Effector memory CD4-positive, alpha-beta T cell (primary cell): Measurements from ENCODE around the gene IGIP.

ENCODE experiments used
- DNase-seq, 3 donors: peaks; one replicate each; pipeline ENCODE4 v3.0.0-alpha.2; 2020
- H3K27ac ChIP-seq: 2 replicates; pipeline ENCODE4 v1.7.0; 2013; ENCODE audit warnings: mild to moderate bottlenecking, low read length, moderate library complexity; ENCODE audit not compliant: insufficient read depth, poor library complexity, severe bottlenecking
- H3K27me3 ChIP-seq: replicated peaks from 2 replicates; pipeline ENCODE4 v1.7.0; 2013; ENCODE audit warnings: mild to moderate bottlenecking, low read length; ENCODE audit not compliant: insufficient read depth, control insufficient read depth, poor library complexity, severe bottlenecking
- H3K36me3 ChIP-seq: 2 replicates; pipeline ENCODE4 v1.7.0; 2013; ENCODE audit warnings: mild to moderate bottlenecking, low read length, moderate library complexity; ENCODE audit not compliant: control insufficient read depth, insufficient read depth
- H3K4me1 ChIP-seq: 2 replicates; pipeline ENCODE4 v1.7.0; 2013; ENCODE audit warnings: low read length, mild to moderate bottlenecking; ENCODE audit not compliant: control insufficient read depth, insufficient read depth, poor library complexity, severe bottlenecking
- H3K4me3 ChIP-seq: 2 replicates; pipeline ENCODE4 v1.7.0; 2013; ENCODE audit warnings: low read length, low read depth, mild to moderate bottlenecking; ENCODE audit not compliant: insufficient read depth, poor library complexity, severe bottlenecking
- H3K9me3 ChIP-seq: 2 replicates; pipeline ENCODE4 v1.7.0; 2013; ENCODE audit warnings: mild to moderate bottlenecking, low read length, moderate library complexity; ENCODE audit not compliant: control insufficient read depth
- total RNA-seq, 3 donors: gene quantifications; one replicate each; lab custom pipeline; 2026; lab: John Stamatoyannopoulos, UW

IGIP gene
- total RNA-seq, result 1.9 to 4.6 (median 2.3) reads per million in 3 donors

DNA sequence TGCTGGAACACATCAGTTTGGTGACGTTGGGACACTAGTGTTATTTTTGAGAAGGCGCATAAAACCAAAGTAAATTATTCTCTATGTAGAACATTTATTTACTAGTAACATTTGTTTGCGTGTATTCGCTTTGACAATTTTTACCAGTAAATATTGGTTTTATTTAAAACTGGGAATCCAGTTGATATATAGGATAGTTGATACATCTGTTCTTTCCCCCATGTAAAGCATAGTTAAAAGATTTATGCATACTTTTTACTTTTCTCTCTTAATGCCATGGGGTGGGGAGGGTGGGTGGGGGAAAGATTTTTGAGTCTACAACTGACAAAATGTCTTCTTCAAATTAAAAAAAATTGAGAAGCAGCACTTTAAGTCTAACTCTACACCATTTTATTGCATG is at the start of gene IGIP:
Gene IGIP (plus strand): TSS at position 301 of the 400 bp plus-strand sequence. CDS start 2,540 bp downstream, outside the sequence.
- no peak for DNase-seq
- Histone ChIP-seq H3K4me1 (peaks cover 3% of the 10 kb centered on the region), H3K27ac (no peak within 1 kb of the TSS), H3K36me3 (no peaks in the 10 kb centered on the region), H3K4me3 (no peak within 1 kb of the TSS), H3K9me3 (no peaks in the 10 kb centered on the region), H3K27me3 (no peaks in the 10 kb centered on the region)

DNA sequence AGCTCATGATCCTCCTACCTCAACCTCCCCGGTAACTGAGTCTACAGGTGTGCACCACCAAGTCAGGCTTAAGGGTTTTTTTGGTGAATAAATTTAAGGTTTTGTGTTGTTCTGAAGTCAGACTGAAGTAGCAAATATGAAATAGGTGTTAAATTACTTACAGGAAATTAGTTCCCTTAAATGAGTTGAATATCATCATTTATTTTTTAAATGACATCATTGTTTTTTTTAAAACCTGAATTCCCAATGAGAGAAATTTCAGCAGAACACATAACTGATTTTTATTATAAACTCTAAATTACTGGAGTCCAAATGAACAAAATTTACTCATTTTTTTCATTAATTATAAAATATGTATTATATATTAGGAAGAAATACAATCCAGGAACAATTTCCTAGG is 49.6 kb upstream of the IGIP start:
- H3K36me3 ChIP-seq, result no peaks in the 10 kb centered on the region
- H3K27ac ChIP-seq, result no peak overlapping the region
- H3K4me1 ChIP-seq, result no peaks in the 10 kb centered on the region
- DNase-seq, result no peak
- H3K9me3 ChIP-seq, result no peaks in the 10 kb centered on the region
- H3K4me3 ChIP-seq, result no peak overlapping the region
- H3K27me3 ChIP-seq, result peaks cover 8% of the 10 kb centered on the region

DNA sequence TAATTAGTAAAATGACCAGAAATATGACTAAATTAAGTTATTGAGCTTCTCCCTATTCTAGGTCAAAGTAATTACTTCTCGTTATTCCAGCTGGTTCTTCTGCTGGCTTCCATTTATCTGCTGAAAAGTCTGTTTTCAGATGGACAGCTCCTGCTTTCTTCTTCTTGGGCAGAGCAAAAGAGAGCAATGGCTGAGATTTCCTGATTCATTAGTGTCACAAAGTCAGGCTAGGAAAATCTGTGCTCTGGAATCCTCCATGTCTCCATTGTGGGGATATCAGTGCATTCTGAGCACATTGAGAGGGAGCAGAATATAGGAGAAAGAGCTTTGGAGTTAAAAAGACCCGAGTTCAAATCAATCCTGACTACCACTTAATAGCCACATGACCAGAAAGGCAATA is 48.9 kb upstream of the IGIP start:
- H3K36me3 ChIP-seq, result no peaks in the 10 kb centered on the region
- H3K27ac ChIP-seq, result no peak overlapping the region
- no peaks in the 10 kb centered on the region for H3K9me3 ChIP-seq
- DNase-seq, result no peak
- no peaks in the 10 kb centered on the region for H3K4me1 ChIP-seq
- no peak overlapping the region for H3K4me3 ChIP-seq
- H3K27me3 ChIP-seq, result peaks cover 8% of the 10 kb centered on the region

DNA sequence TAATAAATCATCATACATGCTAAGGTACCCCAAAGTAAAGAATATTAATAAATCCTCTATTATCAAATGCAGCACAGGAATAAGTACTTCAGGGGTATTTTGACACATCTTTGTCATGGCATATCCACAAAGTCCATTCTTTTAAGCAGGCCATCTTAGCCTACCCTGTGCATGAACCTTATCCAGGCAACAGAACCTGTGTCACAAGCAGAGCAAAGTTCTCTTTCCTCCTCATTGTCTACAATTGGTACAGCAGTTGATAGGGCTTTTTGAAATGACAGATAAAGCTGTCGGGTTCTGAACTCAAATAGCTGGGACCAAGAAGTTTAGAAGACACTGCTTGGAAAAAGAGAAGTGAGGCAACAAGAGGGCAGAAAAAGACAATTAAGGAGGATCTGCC is 42.6 kb upstream of the IGIP start:
- no peaks in the 10 kb centered on the region for H3K36me3 ChIP-seq
- H3K9me3 ChIP-seq, result no peaks in the 10 kb centered on the region
- H3K4me1 ChIP-seq, result no peaks in the 10 kb centered on the region
- no peak overlapping the region for H3K27ac ChIP-seq
- no peak overlapping the region for H3K4me3 ChIP-seq
- no peak for DNase-seq
- no peaks in the 10 kb centered on the region for H3K27me3 ChIP-seq

DNA sequence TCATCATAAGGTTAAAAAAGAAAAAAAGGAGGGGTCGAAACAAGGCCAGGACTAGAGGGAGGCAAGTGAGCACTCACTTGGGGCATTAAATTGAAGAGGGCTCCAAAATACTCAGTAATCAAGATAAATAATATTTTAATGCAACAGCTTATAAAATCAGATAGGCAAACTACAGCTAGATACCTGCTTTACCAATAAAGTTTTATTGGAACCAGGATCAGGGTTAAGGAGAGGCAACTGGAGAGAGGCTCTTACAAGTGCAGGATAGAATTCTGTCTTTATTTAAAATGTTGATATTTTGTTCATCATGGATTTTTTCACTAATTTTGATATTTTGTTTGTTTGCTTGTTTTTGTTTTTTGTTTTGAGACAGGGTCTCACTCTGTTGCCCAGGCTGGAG is 42.1 kb upstream of the IGIP start:
- Histone ChIP-seq H3K27ac (no peak overlapping the region), H3K36me3 (no peaks in the 10 kb centered on the region), H3K27me3 (no peaks in the 10 kb centered on the region), H3K4me1 (no peaks in the 10 kb centered on the region), H3K9me3 (no peaks in the 10 kb centered on the region), H3K4me3 (no peak overlapping the region)
- no peak for DNase-seq

DNA sequence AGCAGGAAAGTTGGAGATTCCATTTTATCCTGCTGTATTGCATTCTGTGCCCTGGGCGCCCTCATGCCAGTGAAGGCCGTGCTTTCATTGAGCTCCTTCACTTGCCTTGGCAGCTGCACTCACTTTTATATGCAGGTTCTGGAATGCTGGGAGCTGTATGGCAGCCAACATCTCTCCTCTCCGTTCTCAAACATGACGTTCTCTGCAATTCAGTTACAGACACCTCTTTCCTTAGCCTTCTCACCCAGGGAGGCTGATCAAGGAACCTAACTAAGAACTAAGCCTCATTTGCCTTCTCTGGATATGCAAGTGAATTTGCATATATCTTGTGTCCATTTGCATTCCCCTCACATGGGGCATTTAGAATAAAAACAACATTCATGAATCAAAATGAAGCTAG is 41.2 kb upstream of the IGIP start:
- Histone ChIP-seq H3K4me1 (no peaks in the 10 kb centered on the region), H3K27ac (no peak overlapping the region)

DNA sequence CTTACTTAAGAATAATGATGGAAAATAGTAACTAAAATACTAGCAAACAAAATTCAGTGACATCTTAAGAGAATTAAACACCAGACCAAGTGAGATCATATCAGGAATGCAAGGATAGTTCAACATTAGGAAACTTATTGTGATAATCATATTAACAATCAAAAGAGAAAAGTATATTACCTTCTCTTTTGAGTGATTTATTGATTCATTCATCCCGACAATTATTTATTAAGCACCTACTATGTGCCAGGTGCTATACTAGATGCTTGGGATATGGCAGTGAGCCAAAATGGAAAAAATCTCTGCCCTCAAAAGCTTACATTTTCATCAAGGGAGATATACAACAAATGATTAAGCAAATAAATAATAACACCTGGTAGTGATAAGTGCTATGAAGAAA is 35.5 kb upstream of the IGIP start:
- no peaks in the 10 kb centered on the region for H3K4me1 ChIP-seq
- no peak overlapping the region for H3K27ac ChIP-seq
- no peak overlapping the region for H3K4me3 ChIP-seq
- no peak for DNase-seq
- H3K36me3 ChIP-seq, result no peaks in the 10 kb centered on the region
- H3K9me3 ChIP-seq, result no peaks in the 10 kb centered on the region
- no peaks in the 10 kb centered on the region for H3K27me3 ChIP-seq

More for the DNA sequence above, 41.2 kb upstream of the IGIP start:
- H3K9me3 ChIP-seq, result no peaks in the 10 kb centered on the region
- H3K27me3 ChIP-seq, result no peaks in the 10 kb centered on the region
- no peak for DNase-seq
- no peaks in the 10 kb centered on the region for H3K36me3 ChIP-seq
- no peak overlapping the region for H3K4me3 ChIP-seq

DNA sequence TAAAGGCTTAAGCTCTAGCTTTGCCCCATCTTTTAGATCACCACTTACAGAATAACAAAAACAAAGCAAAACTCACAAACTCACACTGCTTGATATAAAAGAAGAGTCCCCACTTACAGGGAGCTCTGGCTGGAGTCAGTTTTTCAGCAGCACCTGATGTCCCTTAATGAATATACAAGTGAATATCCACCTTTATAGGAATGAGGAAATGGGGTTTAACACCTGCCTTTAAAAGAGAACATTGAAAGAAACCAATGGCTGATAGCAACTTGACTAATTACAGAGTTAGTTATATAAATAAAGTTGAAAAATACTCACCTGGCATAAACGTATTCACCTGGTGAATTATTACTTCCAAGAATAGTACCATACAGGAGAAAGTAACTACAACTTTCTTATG is 32.6 kb upstream of the IGIP start:
- Histone ChIP-seq H3K27ac (no peak overlapping the region), H3K36me3 (no peaks in the 10 kb centered on the region), H3K9me3 (no peaks in the 10 kb centered on the region), H3K4me3 (no peak overlapping the region), H3K4me1 (no peaks in the 10 kb centered on the region), H3K27me3 (no peaks in the 10 kb centered on the region)
- DNase-seq, result no peak

DNA sequence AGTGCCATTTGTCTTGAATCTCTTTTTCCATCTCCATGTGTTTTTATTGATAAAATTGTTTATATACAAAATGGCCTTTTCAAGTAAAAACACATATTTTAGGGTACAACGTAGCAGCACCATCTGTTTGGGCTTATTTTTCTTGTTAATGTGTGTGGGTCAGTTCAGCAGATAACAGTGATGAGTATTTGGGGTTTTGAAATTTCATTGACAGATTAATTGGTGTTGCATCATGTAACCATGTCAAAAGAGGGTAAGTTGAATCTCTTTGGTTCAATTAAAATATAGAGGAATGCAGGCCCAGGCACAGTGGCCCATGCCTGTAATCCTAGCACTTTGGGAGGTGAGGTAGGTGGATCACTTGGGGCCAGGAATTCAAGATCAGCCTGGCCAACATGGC is 31.9 kb upstream of the IGIP start:
- Histone ChIP-seq H3K9me3 (no peaks in the 10 kb centered on the region), H3K27me3 (no peaks in the 10 kb centered on the region), H3K36me3 (no peaks in the 10 kb centered on the region), H3K4me3 (no peak overlapping the region), H3K27ac (no peak overlapping the region), H3K4me1 (no peaks in the 10 kb centered on the region)
- DNase-seq, result no peak

DNA sequence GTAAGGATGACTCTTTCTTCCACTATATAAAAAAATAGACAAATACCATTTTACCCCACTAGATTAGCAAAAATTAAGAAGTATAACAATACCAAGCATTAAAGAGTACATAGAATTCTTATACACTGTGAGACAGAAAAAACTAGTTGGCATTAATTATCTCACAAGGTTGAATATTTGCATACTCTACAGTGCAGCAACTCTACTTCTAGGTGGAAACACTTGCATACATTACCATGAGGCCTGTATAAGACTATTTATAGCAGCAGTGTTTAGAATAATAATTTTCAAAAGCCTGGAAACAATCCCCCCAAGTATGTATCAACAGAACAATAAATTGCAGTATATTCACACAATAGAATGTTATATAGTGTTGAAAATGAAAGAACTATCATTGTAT is 30.8 kb upstream of the IGIP start:
- Histone ChIP-seq H3K9me3 (no peaks in the 10 kb centered on the region), H3K27me3 (no peaks in the 10 kb centered on the region), H3K27ac (no peak overlapping the region), H3K36me3 (no peaks in the 10 kb centered on the region), H3K4me3 (no peak overlapping the region), H3K4me1 (no peaks in the 10 kb centered on the region)
- DNase-seq, result no peak

DNA sequence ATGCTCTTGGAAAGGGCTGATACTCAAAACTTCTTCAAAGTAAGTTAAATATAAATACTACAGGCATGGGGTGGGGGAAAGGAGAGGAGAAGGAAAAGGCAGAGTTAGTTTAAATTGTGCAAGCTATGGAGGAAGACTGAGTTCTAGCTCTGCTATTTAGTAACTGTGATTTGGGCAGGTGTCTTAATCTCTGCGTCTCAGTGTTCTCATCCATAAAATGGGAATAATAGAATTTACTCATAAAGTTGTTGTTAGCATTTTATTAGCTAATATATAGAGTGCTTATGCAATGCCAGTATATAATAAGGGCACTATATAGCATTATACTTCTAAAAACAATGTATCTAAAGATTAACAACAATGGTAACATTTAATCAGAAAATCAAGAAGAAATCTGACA is 24.6 kb upstream of the IGIP start:
- no peak for DNase-seq
- Histone ChIP-seq H3K4me1 (no peaks in the 10 kb centered on the region), H3K27ac (no peak overlapping the region), H3K36me3 (no peaks in the 10 kb centered on the region), H3K4me3 (no peak overlapping the region), H3K27me3 (no peaks in the 10 kb centered on the region), H3K9me3 (no peaks in the 10 kb centered on the region)
